ENCODE results near the gene CADPS2. TPM values are rescaled to one million over a fixed set of nuclear protein-coding genes. Genes with fewer than 3 reads are reported as not detected.

The CADPS2 gene
- total RNA-seq, 3 donors from 2014 or later (not counting 1 experiment from before 2014, with no cell fraction given), result not detected

- Histone ChIP-seq H3K36me3 (ENCODE audit: control insufficient read depth, insufficient read depth, low read length) (no peaks in the 10 kb centered on the region), H3K27ac (ENCODE audit: low read length) (no peak overlapping the region), H3K9me3 (ENCODE audit: control insufficient read depth, insufficient read depth, low read length) (peaks cover 6% of the 10 kb centered on the region), H3K27me3 (ENCODE audit: control insufficient read depth, insufficient read depth, low read length) (no peaks in the 10 kb centered on the region), H3K4me3 (ENCODE audit: low read length) (no peak overlapping the region), H3K4me1 (ENCODE audit: control insufficient read depth, insufficient read depth, low read length) (no peaks in the 10 kb centered on the region)
- no peak for TF ChIP-seq CTCF (IDR thresholded peaks at IDR 0.05)
- Mint-ChIP-seq H3K36me3 (peaks cover 6% of the 10 kb centered on the region), H3K4me1 (no peaks in the 10 kb centered on the region), H3K4me3 (no peak overlapping the region), H3K9me3 (peaks cover 8 to 13% of the 10 kb centered on the region in 2 donors), H3K27ac (no peak overlapping the region), H3K27me3 (ENCODE audit: low read depth in 2 of 2) (no peaks in the 10 kb centered on the region)
- no peak for ATAC-seq
- intact Hi-C loops (cut with micrococcal nuclease), result no loop called here
- 87% methylated on average over 3 of the region's 3 CpGs for WGBS (ENCODE audit: insufficient coverage)
- DNase-seq, result no peak
Observed at GRCh38 chr7:122692769-122693309, 193.4 kb downstream of the CADPS2 start.

GRCh38 chr7:122691569-122692235 lies 194.6 kb downstream of the CADPS2 start:
- Histone ChIP-seq H3K4me1 (ENCODE audit: control insufficient read depth, insufficient read depth, low read length) (no peaks in the 10 kb centered on the region), H3K36me3 (ENCODE audit: control insufficient read depth, insufficient read depth, low read length) (no peaks in the 10 kb centered on the region), H3K27ac (ENCODE audit: low read length) (no peak overlapping the region), H3K4me3 (ENCODE audit: low read length) (no peak overlapping the region), H3K27me3 (ENCODE audit: control insufficient read depth, insufficient read depth, low read length) (no peaks in the 10 kb centered on the region), H3K9me3 (ENCODE audit: control insufficient read depth, insufficient read depth, low read length) (peaks cover 6% of the 10 kb centered on the region)
- WGBS (ENCODE audit: insufficient coverage), result 83% methylated on average over 14 of the region's 14 CpGs
- Mint-ChIP-seq H3K9me3 (peaks cover 8 to 13% of the 10 kb centered on the region in 2 donors), H3K27ac (no peak overlapping the region), H3K27me3 (ENCODE audit: low read depth in 2 of 2) (no peaks in the 10 kb centered on the region), H3K36me3 (peaks cover 6% of the 10 kb centered on the region), H3K4me1 (no peaks in the 10 kb centered on the region), H3K4me3 (no peak overlapping the region)
- ATAC-seq (no peak), DNase-seq (no peak)
- no peak for TF ChIP-seq CTCF (IDR thresholded peaks at IDR 0.05)
- intact Hi-C loops (cut with micrococcal nuclease), result no loop called here

GRCh38 chr7:122689346-122690109 lies 196.7 kb downstream of the CADPS2 start:
- no peak overlapping the region for H3K27ac Mint-ChIP-seq

More at GRCh38 chr7:122689346-122690109, 196.7 kb downstream of the CADPS2 start:
- ATAC-seq, result no peak
- H3K36me3 Mint-ChIP-seq, result peaks cover 6% of the 10 kb centered on the region
- Histone ChIP-seq H3K9me3 (ENCODE audit: control insufficient read depth, insufficient read depth, low read length) (peaks cover 6% of the 10 kb centered on the region), H3K36me3 (ENCODE audit: control insufficient read depth, insufficient read depth, low read length) (no peaks in the 10 kb centered on the region), H3K27ac (ENCODE audit: low read length) (no peak overlapping the region), H3K4me1 (ENCODE audit: control insufficient read depth, insufficient read depth, low read length) (no peaks in the 10 kb centered on the region), H3K27me3 (ENCODE audit: control insufficient read depth, insufficient read depth, low read length) (no peaks in the 10 kb centered on the region), H3K4me3 (ENCODE audit: low read length) (no peak overlapping the region)
- intact Hi-C loops (cut with micrococcal nuclease), result no loop called here
- 91% methylated on average over 13 of the region's 13 CpGs for WGBS (ENCODE audit: insufficient coverage)
- peaks cover 10 to 18% of the 10 kb centered on the region in 2 donors for H3K9me3 Mint-ChIP-seq
- no peak for TF ChIP-seq CTCF (IDR thresholded peaks at IDR 0.05)
- no peaks in the 10 kb centered on the region for H3K27me3 Mint-ChIP-seq (ENCODE audit: low read depth in 2 of 2)
- no peaks in the 10 kb centered on the region for H3K4me1 Mint-ChIP-seq
- no peak for DNase-seq
- H3K4me3 Mint-ChIP-seq, result no peak overlapping the region
